NAMALWA (cell line): ENCODE measurements around the gene MYT1.
"Not testable (repeated sequence)": the region's sequence is repeated elsewhere in the genome, so short reads cannot be mapped to it uniquely, and the experiment has no call there.

Experiments used
- DNase-seq: peaks from one replicate; pipeline ENCODE4 v3.0.0-alpha.2; 2015; ENCODE audit warnings: low spot score

MYT1 gene

GRCh38 chr20:64169091-64169560 is 4.9 kb downstream of the MYT1 start:
- DNase-seq = no peak

GRCh38 chr20:64171211-64171610 is 7.0 kb downstream of the MYT1 start:
- DNase-seq = no peak

GRCh38 chr20:64173116-64173515 is 8.9 kb downstream of the MYT1 start:
- no peak for DNase-seq

- no peak for DNase-seq
Observed at GRCh38 chr20:64176551-64176950, 12.3 kb downstream of the MYT1 start.

GRCh38 chr20:64176971-64177370 is 12.7 kb downstream of the MYT1 start:
- DNase-seq = no peak

GRCh38 chr20:64177384-64177783 is 13.1 kb downstream of the MYT1 start:
- DNase-seq = no peak

- no peak for DNase-seq
Observed at GRCh38 chr20:64177787-64178186, 13.5 kb downstream of the MYT1 start.

- not testable (repeated sequence) for DNase-seq
Observed at GRCh38 chr20:64178925-64179324, 14.7 kb downstream of the MYT1 start.

- no peak for DNase-seq
Observed at GRCh38 chr20:64179805-64180204, 15.6 kb downstream of the MYT1 start.

GRCh38 chr20:64180673-64181072 is 16.4 kb downstream of the MYT1 start:
- DNase-seq = no peak

- no peak for DNase-seq
Observed at GRCh38 chr20:64181391-64181790, 17.1 kb downstream of the MYT1 start.

- DNase-seq = no peak
Observed at GRCh38 chr20:64182146-64182865, 18.1 kb downstream of the MYT1 start.

GRCh38 chr20:64183313-64183712 is 19.1 kb downstream of the MYT1 start:
- no peak for DNase-seq

- no peak for DNase-seq
Observed at GRCh38 chr20:64184795-64185194, 20.5 kb downstream of the MYT1 start.

GRCh38 chr20:64185276-64185900 is 21.1 kb downstream of the MYT1 start:
- DNase-seq = no peak

GRCh38 chr20:64186071-64186598 is 21.9 kb downstream of the MYT1 start:
- DNase-seq = no peak

GRCh38 chr20:64187213-64187612 is 23.0 kb downstream of the MYT1 start:
- DNase-seq = not testable (repeated sequence)

- DNase-seq = no peak
Observed at GRCh38 chr20:64188091-64188490, 23.8 kb downstream of the MYT1 start.

GRCh38 chr20:64188682-64189529 is 24.7 kb downstream of the MYT1 start:
- no peak for DNase-seq

GRCh38 chr20:64189530-64189966 is 25.3 kb downstream of the MYT1 start:
- no peak for DNase-seq

GRCh38 chr20:64189986-64190385 is 25.7 kb downstream of the MYT1 start:
- DNase-seq = no peak

GRCh38 chr20:64191002-64191401 is 26.8 kb downstream of the MYT1 start:
- no peak for DNase-seq
